HepG2 (cell line): ENCODE measurements around the gene POLR3H.

ENCODE experiments used
- GZF1 ChIP-seq: sonication (generic); formaldehyde crosslinking; IDR thresholded peaks from 2 replicates; pipeline ENCODE4 v1.5.1; 2020; ENCODE audit warnings: mild to moderate bottlenecking, missing genetic modification reagents
- KDM1A ChIP-seq: IDR thresholded peaks from 2 replicates; pipeline ENCODE4 v1.6.1; 2016; ENCODE audit warnings: missing compliant biosample characterization
- POLR2A ChIP-seq, 2 experiments: IDR thresholded peaks; 2 replicates each; pipeline ENCODE4 v1.6.1; 2011; ENCODE audit warnings: low read depth in 2 of 2, low read length in 2 of 2, mild to moderate bottlenecking in 1 of 2, moderate library complexity in 1 of 2; ENCODE audit not compliant: insufficient read depth in 1 of 2
- TOE1 ChIP-seq: sonication (generic); formaldehyde crosslinking; IDR thresholded peaks from 2 replicates; pipeline ENCODE4 v1.4.0; 2020; ENCODE audit warnings: mild to moderate bottlenecking, missing genetic modification reagents
- ZNF232 ChIP-seq: sonication (generic); formaldehyde crosslinking; IDR thresholded peaks from 2 replicates; pipeline ENCODE4 v1.4.0; 2020; ENCODE audit warnings: missing genetic modification reagents, borderline replicate concordance
- TF ChIP-seq, protein P1 (sequence below): sonication (generic); formaldehyde crosslinking; IDR thresholded peaks from 2 replicates; pipeline ENCODE4 v1.5.1; 2020; ENCODE audit warnings: mild to moderate bottlenecking, missing genetic modification reagents, moderate library complexity
- TF ChIP-seq, protein P2 (sequence below): sonication (generic); formaldehyde crosslinking; IDR thresholded peaks from 2 replicates; pipeline ENCODE4 v1.4.0; 2020; ENCODE audit warnings: missing genetic modification reagents, mild to moderate bottlenecking, borderline replicate concordance

GRCh38 chr22:41576877-41577276 lies 32.6 kb upstream of the POLR3H start:
- TF ChIP-seq TOE1 (CRISPR knock-in tag) (no peak), GZF1 (CRISPR knock-in tag) (no peak), KDM1A (CRISPR knock-in tag) (no peak), ZNF232 (CRISPR knock-in tag) (no peak), POLR2A (IDR thresholded peaks at IDR 0.05; ENCODE audit: insufficient read depth in 1 of 2, low read depth in 2 of 2, low read length in 2 of 2) (0 out of 4 replicates have a peak, but pooled peaks of 1 of the 2 experiments have one; percentile 17)
- TF ChIP-seq, protein P1, sequence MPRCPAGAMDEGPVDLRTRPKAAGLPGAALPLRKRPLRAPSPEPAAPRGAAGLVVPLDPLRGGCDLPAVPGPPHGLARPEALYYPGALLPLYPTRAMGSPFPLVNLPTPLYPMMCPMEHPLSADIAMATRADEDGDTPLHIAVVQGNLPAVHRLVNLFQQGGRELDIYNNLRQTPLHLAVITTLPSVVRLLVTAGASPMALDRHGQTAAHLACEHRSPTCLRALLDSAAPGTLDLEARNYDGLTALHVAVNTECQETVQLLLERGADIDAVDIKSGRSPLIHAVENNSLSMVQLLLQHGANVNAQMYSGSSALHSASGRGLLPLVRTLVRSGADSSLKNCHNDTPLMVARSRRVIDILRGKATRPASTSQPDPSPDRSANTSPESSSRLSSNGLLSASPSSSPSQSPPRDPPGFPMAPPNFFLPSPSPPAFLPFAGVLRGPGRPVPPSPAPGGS = no peak
- TF ChIP-seq, protein P2, sequence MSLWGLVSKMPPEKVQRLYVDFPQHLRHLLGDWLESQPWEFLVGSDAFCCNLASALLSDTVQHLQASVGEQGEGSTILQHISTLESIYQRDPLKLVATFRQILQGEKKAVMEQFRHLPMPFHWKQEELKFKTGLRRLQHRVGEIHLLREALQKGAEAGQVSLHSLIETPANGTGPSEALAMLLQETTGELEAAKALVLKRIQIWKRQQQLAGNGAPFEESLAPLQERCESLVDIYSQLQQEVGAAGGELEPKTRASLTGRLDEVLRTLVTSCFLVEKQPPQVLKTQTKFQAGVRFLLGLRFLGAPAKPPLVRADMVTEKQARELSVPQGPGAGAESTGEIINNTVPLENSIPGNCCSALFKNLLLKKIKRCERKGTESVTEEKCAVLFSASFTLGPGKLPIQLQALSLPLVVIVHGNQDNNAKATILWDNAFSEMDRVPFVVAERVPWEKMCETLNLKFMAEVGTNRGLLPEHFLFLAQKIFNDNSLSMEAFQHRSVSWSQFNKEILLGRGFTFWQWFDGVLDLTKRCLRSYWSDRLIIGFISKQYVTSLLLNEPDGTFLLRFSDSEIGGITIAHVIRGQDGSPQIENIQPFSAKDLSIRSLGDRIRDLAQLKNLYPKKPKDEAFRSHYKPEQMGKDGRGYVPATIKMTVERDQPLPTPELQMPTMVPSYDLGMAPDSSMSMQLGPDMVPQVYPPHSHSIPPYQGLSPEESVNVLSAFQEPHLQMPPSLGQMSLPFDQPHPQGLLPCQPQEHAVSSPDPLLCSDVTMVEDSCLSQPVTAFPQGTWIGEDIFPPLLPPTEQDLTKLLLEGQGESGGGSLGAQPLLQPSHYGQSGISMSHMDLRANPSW = no peak
